ENCODE data around the gene NKAPD1.

- TF ChIP-seq EP300 (IDR thresholded peaks at IDR 0.05) (no peak), CTCF (IDR thresholded peaks at IDR 0.05) (no peak)
Measured at GRCh38 chr11:112025707-112026106, 48.4 kb upstream of the NKAPD1 start.
